Adipocyte (in vitro differentiated cells): ENCODE measurements around the gene MAZ.

ENCODE experiments used
- DNase-seq: peaks from one replicate; pipeline ENCODE4 v3.0.0-alpha.2; 2015; ENCODE audit warnings: low read depth
- H3K27me3 ChIP-seq: replicated peaks from 2 replicates; pipeline ENCODE4 v1.7.0; 2013; ENCODE audit warnings: mild to moderate bottlenecking, low read length, moderate library complexity; ENCODE audit not compliant: control insufficient read depth, insufficient read depth
- H3K36me3 ChIP-seq: 2 replicates; pipeline ENCODE4 v1.7.0; 2013; ENCODE audit warnings: low read length, mild to moderate bottlenecking, moderate library complexity; ENCODE audit not compliant: control insufficient read depth, insufficient read depth, severe bottlenecking
- H3K4me1 ChIP-seq: 2 replicates; pipeline ENCODE4 v1.7.0; 2013; ENCODE audit warnings: mild to moderate bottlenecking, low read length, moderate library complexity; ENCODE audit not compliant: control insufficient read depth, insufficient read depth
- H3K4me3 ChIP-seq: 2 replicates; pipeline ENCODE4 v1.7.0; 2013; ENCODE audit warnings: mild to moderate bottlenecking, low read length, moderate library complexity
- H3K9ac ChIP-seq: 2 replicates; pipeline ENCODE4 v1.7.0; 2013; ENCODE audit warnings: mild to moderate bottlenecking, low read length, moderate library complexity
- H3K9me3 ChIP-seq: 2 replicates; pipeline ENCODE4 v1.7.0; 2013; ENCODE audit warnings: mild to moderate bottlenecking, low read length, moderate library complexity; ENCODE audit not compliant: control insufficient read depth

Gene MAZ

DNA sequence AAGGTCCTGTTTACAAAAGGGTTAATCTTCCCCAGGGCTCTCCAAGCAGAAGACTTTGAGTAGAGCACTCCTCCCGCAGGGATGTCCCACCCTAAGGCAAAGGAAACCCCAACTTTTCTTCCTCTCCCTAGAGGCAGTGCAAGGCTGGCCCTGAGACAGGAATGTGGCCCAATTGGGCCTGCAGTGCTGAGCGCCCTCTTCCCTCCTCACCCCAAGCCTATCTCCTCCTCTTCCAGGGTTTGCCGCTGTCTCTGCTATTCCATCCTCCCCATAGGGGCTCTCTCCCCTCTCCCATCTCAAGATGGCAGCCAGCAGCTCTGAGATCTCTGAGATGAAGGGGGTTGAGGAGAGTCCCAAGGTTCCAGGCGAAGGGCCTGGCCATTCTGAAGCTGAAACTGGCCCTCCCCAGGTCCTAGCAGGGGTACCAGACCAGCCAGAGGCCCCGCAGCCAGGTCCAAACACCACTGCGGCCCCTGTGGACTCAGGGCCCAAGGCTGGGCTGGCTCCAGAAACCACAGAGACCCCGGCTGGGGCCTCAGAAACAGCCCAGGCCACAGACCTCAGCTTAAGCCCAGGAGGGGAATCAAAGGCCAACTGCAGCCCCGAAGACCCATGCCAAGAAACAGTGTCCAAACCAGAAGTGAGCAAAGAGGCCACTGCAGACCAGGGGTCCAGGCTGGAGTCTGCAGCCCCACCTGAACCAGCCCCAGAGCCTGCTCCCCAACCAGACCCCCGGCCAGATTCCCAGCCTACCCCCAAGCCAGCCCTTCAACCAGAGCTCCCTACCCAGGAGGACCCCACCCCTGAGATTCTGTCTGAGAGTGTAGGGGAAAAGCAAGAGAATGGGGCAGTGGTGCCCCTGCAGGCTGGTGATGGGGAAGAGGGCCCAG lies 6.7 kb downstream of the MAZ start:
- no peak for DNase-seq

DNA sequence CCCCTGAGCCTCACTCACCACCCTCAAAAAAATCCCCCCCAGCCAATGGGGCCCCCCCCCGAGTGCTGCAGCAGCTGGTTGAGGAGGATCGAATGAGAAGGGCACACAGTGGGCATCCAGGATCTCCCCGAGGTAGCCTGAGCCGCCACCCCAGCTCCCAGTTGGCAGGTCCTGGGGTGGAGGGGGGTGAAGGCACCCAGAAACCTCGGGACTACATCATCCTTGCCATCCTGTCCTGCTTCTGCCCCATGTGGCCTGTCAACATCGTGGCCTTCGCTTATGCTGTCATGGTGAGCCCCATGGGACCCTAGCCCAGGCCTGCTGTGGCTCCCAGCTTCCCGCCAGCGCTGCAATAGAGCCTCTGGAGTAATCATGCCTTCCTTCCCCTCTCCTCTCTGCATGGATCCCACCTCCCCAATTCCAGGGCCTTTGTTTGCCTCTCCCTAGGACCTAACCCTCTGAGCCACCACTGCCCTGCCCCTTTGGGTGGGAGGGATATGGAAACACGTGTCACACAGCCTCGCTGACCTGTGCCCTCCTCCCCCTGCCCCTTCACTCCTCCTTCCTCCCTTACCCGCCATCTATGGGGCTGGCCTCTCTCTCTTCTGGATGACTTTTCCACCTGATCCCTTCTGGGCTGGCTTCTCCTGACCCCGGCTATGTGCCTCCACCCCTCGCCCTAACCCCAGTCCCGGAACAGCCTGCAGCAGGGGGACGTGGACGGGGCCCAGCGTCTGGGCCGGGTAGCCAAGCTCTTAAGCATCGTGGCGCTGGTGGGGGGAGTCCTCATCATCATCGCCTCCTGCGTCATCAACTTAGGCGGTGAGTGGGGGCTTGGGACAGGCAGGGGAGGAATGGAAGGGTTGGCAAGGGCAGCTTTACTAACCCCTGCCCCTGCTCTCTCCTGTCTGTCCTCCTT lies 7.6 kb downstream of the MAZ start:
- H3K27me3 ChIP-seq, result no peaks in the 10 kb centered on the region
- H3K4me1 ChIP-seq, result peaks cover 25% of the 10 kb centered on the region
- no peak overlapping the region for H3K4me3 ChIP-seq
- H3K9me3 ChIP-seq, result no peaks in the 10 kb centered on the region
- no peak overlapping the region for H3K9ac ChIP-seq
- DNase-seq, result no peak
- peaks cover 15% of the 10 kb centered on the region for H3K36me3 ChIP-seq

More for the DNA sequence above, 6.7 kb downstream of the MAZ start:
- Histone ChIP-seq H3K9ac (peak overlapping the region; percentile 88), H3K36me3 (peaks cover 15% of the 10 kb centered on the region), H3K9me3 (no peaks in the 10 kb centered on the region), H3K4me3 (peak overlapping the region; percentile 82), H3K4me1 (peaks cover 32% of the 10 kb centered on the region), H3K27me3 (no peaks in the 10 kb centered on the region)

DNA sequence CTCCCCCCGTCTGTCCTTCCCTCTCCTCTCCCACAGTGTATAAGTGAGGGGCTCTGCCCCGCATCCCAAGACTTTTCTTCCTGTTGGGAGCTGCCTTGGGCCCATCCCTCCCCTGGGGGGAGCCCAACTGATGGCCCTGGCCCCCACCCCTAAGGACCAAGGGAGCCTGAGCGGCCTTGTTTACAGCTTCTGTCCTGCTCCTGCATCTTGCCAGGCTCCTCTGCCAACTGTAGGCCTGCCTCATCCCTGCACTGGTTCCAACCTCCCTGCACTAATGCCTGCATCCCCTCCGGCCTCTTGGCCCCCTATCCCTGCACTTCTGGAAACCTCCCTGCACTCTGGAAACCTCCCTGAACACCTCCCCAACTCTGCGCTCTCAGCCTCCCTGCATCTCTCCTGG lies 8.3 kb downstream of the MAZ start:
- Histone ChIP-seq H3K27me3 (no peaks in the 10 kb centered on the region), H3K9ac (no peak overlapping the region), H3K4me1 (peaks cover 25% of the 10 kb centered on the region), H3K9me3 (no peaks in the 10 kb centered on the region), H3K4me3 (no peak overlapping the region), H3K36me3 (peaks cover 10% of the 10 kb centered on the region)
- DNase-seq, result no peak

DNA sequence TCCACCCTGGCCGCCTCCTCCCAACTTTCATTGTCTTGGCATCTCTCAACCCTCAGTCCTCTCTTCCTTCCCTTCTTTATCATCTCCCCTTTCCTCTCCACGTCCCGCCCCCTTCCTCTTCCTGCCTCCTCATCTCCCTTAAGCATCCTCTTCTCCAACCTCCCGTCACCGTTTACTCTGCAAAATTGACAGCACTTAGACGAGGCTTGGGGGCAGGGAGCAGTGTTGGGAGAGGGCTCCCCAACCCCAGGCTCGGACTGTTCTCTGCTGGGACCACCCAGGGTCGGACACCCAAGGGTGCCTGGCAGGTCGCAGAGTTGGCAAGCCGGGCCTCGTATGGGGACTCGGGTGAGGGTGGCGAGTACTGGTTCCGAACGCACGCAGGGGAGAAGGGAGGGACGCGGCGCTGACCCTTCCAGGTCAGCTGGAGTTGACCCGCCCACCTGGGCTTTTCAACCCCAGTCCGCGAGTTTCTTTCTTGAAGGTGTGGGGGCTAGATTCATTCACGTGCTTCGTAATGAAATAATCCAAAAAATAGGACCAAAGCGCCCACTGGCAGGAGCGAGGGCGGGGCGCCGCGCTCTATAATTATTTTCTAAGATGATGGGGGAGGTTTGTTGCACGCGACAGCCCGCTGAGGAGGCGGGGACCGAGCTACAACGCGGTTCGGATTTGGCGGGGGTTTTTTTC lies 8.8 kb downstream of the MAZ start:
- H3K4me3 ChIP-seq, result peak overlapping the region; percentile 89
- no peaks in the 10 kb centered on the region for H3K27me3 ChIP-seq
- DNase-seq, result no peak
- H3K36me3 ChIP-seq, result peaks cover 10% of the 10 kb centered on the region
- H3K9me3 ChIP-seq, result no peaks in the 10 kb centered on the region
- H3K9ac ChIP-seq, result peak overlapping the region; percentile 91
- peaks cover 30% of the 10 kb centered on the region for H3K4me1 ChIP-seq

DNA sequence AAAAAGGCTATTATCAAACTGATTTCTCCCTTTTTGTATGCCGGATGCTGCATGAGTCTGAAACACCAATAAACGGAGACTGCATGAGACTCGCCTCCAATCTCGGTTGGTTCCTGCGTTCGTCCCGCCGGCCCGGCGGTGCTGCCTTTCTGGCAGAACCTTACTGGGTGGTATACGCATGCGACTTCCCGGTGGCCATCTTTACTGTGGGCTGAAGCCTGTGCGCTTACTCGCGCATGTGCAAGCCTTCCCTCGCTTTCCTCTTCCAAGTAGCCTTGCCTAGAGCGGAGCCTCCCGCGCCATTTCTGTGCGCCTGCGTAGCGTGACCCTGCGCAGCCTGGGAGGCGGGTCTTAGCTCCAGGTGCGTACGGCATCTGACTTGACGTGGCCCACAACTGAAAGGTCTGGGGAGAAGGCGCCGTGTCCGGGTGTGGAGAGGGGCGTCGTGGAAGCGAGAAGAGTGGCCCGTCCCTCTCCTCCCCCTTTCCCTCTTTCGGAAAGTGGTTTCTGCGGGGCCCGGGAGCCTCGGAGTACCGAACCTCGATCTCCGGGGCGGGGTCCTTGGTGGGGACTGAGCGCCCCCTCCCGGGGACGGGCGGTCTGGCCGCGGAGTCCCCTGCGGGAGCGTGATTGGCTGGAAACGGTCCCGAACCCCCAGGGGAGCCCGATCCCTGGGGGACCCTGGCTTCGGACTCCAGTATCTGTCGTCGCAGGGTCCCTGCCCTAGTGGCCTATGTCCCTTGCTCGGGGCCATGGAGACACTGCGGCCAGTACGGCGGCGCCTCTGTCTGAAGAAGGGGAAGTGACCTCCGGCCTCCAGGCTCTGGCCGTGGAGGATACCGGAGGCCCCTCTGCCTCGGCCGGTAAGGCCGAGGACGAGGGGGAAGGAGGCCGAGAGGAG lies 9.7 kb downstream of the MAZ start, which contains the start of gene PAGR1:
Gene PAGR1, plus strand, starts transcription at position 360 of the 901 bp plus-strand sequence. Its CDS starts 374 bp downstream, at position 734.
- Histone ChIP-seq H3K9me3 (no peaks in the 10 kb centered on the region), H3K9ac (peak within 1 kb of the TSS; percentile 91), H3K36me3 (peaks cover 4% of the 10 kb centered on the region), H3K4me1 (peaks cover 21% of the 10 kb centered on the region), H3K4me3 (peak within 1 kb of the TSS; percentile 89), H3K27me3 (no peaks in the 10 kb centered on the region)
- DNase-seq, result peak; percentile 99

DNA sequence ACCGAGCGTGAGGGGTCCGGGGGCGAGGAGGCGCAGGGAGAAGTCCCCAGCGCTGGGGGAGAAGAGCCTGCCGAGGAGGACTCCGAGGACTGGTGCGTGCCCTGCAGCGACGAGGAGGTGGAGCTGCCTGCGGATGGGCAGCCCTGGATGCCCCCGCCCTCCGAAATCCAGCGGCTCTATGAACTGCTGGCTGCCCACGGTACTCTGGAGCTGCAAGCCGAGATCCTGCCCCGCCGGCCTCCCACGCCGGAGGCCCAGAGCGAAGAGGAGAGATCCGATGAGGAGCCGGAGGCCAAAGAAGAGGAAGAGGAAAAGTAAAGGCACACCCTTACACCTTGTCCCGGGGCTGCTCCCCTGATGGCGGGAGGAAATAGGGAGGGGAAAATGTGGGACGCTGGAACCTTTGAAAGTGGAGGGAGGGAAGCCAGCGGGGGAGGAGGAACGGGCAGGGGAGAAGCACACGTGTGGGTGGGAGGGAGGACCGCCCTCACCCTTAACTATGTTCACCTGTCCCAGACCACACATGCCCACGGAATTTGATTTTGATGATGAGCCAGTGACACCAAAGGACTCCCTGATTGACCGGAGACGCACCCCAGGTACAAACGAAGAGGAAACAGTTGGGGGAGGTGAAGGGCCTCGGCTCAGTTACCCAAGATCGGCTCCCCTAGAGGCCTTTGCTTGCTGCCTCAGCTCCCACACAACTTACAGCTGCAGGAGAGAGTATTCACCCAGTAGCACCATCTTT lies 10.5 kb downstream of the MAZ start:
- H3K9me3 ChIP-seq, result no peaks in the 10 kb centered on the region
- no peaks in the 10 kb centered on the region for H3K27me3 ChIP-seq
- DNase-seq, result peak; percentile 80
- peak overlapping the region; percentile 89 for H3K4me3 ChIP-seq
- H3K4me1 ChIP-seq, result peaks cover 27% of the 10 kb centered on the region
- H3K36me3 ChIP-seq, result peaks cover 4% of the 10 kb centered on the region
- peak overlapping the region; percentile 91 for H3K9ac ChIP-seq

DNA sequence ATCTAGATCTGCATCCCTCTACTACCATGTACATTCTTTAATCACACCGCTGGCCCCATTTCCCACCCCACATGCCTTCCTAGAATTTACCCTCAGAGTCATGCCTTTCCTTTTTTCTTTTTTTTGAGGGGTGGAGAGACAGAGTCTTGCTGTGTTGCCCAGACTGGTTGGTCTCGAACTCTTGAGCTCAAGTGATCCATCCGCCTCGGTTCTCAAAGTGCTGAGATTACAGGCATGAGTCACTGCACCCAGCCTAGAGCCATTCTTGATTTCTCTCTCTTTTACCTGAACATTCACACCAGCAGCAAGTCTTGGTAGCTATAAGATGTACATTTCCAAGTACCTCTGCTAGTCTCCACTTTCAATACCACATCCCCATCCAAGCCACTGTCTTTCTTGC lies 11.8 kb downstream of the MAZ start:
- H3K36me3 ChIP-seq, result peaks cover 4% of the 10 kb centered on the region
- no peaks in the 10 kb centered on the region for H3K9me3 ChIP-seq
- DNase-seq, result no peak
- no peaks in the 10 kb centered on the region for H3K27me3 ChIP-seq
- no peak overlapping the region for H3K9ac ChIP-seq
- peaks cover 36% of the 10 kb centered on the region for H3K4me1 ChIP-seq
- no peak overlapping the region for H3K4me3 ChIP-seq

DNA sequence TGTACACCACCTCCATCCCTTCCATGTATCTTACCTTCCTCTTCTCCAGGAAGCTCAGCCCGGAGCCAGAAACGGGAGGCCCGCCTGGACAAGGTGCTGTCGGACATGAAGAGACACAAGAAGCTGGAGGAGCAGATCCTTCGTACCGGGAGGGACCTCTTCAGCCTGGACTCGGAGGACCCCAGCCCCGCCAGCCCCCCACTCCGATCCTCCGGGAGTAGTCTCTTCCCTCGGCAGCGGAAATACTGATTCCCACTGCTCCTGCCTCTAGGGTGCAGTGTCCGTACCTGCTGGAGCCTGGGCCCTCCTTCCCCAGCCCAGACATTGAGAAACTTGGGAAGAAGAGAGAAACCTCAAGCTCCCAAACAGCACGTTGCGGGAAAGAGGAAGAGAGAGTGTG lies 13.2 kb downstream of the MAZ start:
- DNase-seq, result no peak
- peaks cover 4% of the 10 kb centered on the region for H3K36me3 ChIP-seq
- no peaks in the 10 kb centered on the region for H3K27me3 ChIP-seq
- no peaks in the 10 kb centered on the region for H3K9me3 ChIP-seq
- peak overlapping the region; percentile 97 for H3K9ac ChIP-seq
- peak overlapping the region; percentile 96 for H3K4me3 ChIP-seq
- H3K4me1 ChIP-seq, result peaks cover 47% of the 10 kb centered on the region

DNA sequence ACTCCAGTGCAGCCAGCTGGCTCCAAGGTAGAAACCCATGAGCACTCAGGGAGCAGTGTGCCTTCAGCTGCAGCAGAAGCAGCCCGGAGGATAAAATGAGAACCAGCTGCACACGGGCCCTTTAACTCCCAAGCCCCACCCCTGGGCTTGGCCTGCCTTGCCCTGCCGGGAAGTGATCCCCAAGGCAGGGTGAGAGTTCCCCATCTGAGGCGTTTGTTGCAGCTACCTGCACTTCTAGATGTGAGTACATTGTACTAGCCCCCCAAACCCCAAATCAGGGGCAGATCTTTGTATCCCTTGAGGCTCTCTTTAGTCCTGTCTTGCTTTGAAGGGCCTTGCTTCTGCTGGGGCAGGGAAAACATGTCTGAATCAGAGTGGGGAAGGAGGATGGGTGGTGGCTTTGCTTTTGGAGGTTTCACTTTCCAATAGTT lies 14.0 kb downstream of the MAZ start, which contains the start of gene MVP:
Gene MVP, plus strand, starts transcription at position 192 of the 431 bp plus-strand sequence. CDS start 10,088 bp downstream, outside the sequence.
- Histone ChIP-seq H3K36me3 (peaks cover 4% of the 10 kb centered on the region), H3K4me3 (peak within 1 kb of the TSS; percentile 96), H3K27me3 (no peaks in the 10 kb centered on the region), H3K9me3 (no peaks in the 10 kb centered on the region), H3K4me1 (peaks cover 52% of the 10 kb centered on the region), H3K9ac (peak within 1 kb of the TSS; percentile 97)
- DNase-seq, result peak; percentile 84
